GM12892 (cell line): ENCODE results near the gene SFXN4.

Experiments used
- POLR2A ChIP-seq: IDR thresholded peaks from 2 replicates; pipeline ENCODE4 v1.6.1; 2011; ENCODE audit warnings: low read depth, low read length, control low read depth
- POLR2AphosphoS5 ChIP-seq: IDR thresholded peaks from 2 replicates; pipeline ENCODE4 v1.6.1; 2011; ENCODE audit warnings: low read depth, low read length, control low read depth

- TF ChIP-seq POLR2A (no peak), POLR2AphosphoS5 (no peak)
These were observed 51.5 kb downstream of the SFXN4 start for GRCh38 chr10:119113751-119114732.
